HUES48 (cell line): ENCODE results near the gene SPOCK1.

ENCODE experiments used
- H3K27ac ChIP-seq: one replicate; pipeline ENCODE4 v1.7.0; 2013; ENCODE audit warnings: low read depth, low read length, inconsistent platforms
- H3K27me3 ChIP-seq: 2 replicates; pipeline ENCODE4 v1.6.1; 2013; ENCODE audit warnings: mild to moderate bottlenecking, low read length; ENCODE audit not compliant: control insufficient read depth, insufficient read depth
- H3K36me3 ChIP-seq: 2 replicates; pipeline ENCODE4 v1.6.1; 2013; ENCODE audit warnings: low read length; ENCODE audit not compliant: control insufficient read depth, insufficient read depth
- H3K4me1 ChIP-seq: 2 replicates; pipeline ENCODE4 v1.6.1; 2013; ENCODE audit warnings: mild to moderate bottlenecking, low read length; ENCODE audit not compliant: control insufficient read depth, insufficient read depth
- H3K4me3 ChIP-seq: 2 replicates; pipeline ENCODE4 v1.5.1; 2013; ENCODE audit warnings: mild to moderate bottlenecking, low read depth, low read length
- H3K9ac ChIP-seq: 2 replicates; pipeline ENCODE4 v1.6.1; 2013; ENCODE audit warnings: mild to moderate bottlenecking, low read depth, low read length, moderate library complexity
- H3K9me3 ChIP-seq: 2 replicates; pipeline ENCODE4 v1.6.1; 2013; ENCODE audit warnings: low read length; ENCODE audit not compliant: control insufficient read depth, insufficient read depth

Gene SPOCK1

DNA sequence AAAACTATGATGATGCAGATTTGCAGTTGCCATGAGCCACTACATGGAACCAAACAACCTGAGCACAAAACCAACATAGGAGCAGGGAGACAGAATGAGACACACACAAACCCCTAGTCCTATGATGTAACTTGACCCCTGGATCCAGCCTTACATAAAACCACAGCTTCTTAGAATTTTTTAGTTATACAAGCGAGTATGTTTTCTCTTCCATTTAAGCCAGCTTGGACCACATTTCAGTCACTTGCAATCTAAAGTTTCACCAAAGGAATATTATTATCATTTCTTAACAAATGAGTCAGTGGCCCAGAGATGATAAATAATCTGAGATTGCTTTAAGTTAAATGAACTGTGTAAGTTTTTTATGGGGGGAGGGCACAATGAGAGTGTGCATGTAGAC, 6.8 kb downstream of the SPOCK1 start:
- H3K27ac ChIP-seq, result no peak overlapping the region
- H3K9ac ChIP-seq, result no peak overlapping the region

DNA sequence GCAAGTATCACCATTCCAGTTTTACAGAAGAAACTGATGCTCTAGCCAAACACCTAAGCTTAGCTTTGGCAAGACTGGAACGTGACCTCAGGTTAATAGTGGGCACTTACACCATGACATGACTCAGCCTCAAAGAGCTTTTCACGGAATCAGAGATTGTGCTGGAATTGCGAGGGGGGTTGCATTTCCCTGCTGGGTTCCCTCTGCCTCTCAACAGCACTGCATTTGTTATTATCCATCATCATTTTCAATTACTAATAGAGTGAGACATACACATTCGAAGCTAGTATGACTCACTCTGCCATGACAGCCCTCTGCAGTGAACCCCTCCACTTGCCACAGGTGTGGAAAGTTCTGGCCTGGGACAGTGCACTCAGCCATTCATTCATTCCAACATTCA, 8.0 kb downstream of the SPOCK1 start:
- Histone ChIP-seq H3K27me3 (no peaks in the 10 kb centered on the region), H3K36me3 (no peaks in the 10 kb centered on the region), H3K4me3 (no peak overlapping the region), H3K4me1 (no peaks in the 10 kb centered on the region), H3K9me3 (no peaks in the 10 kb centered on the region), H3K27ac (no peak overlapping the region), H3K9ac (no peak overlapping the region)

More for the DNA sequence above, 6.8 kb downstream of the SPOCK1 start:
- Histone ChIP-seq H3K4me3 (no peak overlapping the region), H3K4me1 (no peaks in the 10 kb centered on the region), H3K27me3 (peaks cover 10% of the 10 kb centered on the region), H3K36me3 (no peaks in the 10 kb centered on the region), H3K9me3 (no peaks in the 10 kb centered on the region)

DNA sequence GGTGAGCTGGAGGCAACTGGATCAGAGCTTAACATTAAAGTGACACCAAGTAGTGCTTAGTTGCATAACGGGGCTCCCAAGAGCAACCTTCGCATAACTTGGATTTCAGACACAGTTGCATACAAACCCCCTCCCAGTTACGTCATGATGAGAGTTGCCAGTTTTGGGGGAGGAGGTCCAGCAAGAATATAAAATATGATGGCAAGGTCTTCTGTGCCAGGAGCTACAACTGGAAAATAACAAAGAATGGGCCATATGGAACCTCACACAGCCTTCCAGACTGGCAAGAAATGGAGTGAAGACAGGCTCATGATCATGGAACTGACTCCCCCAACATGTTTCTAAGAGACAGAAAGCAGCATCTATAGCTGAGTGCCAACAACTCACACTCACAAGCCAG, 8.5 kb downstream of the SPOCK1 start:
- Histone ChIP-seq H3K36me3 (no peaks in the 10 kb centered on the region), H3K9ac (no peak overlapping the region), H3K27ac (no peak overlapping the region), H3K4me1 (no peaks in the 10 kb centered on the region), H3K27me3 (no peaks in the 10 kb centered on the region), H3K4me3 (no peak overlapping the region), H3K9me3 (no peaks in the 10 kb centered on the region)

DNA sequence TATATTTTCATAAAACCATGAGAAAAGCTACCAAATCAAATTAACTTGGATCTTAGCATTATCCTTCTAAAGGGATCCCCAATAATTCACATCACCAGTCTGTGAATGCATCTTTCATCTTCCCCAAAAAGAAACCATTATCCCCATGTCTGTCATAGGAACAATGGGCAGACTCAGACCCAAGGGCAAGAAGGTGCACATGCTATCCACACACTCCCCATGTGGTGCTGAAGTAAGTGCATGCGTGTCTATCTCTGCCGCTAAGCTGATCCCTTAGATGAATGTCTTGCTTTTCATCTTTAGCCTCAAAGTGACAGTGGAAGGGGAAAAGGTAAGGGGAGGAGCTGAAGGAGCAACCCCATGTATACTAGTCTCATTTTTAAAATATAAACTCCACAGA, 10.2 kb downstream of the SPOCK1 start:
- H3K9me3 ChIP-seq, result no peaks in the 10 kb centered on the region
- H3K36me3 ChIP-seq, result no peaks in the 10 kb centered on the region
- no peak overlapping the region for H3K27ac ChIP-seq

DNA sequence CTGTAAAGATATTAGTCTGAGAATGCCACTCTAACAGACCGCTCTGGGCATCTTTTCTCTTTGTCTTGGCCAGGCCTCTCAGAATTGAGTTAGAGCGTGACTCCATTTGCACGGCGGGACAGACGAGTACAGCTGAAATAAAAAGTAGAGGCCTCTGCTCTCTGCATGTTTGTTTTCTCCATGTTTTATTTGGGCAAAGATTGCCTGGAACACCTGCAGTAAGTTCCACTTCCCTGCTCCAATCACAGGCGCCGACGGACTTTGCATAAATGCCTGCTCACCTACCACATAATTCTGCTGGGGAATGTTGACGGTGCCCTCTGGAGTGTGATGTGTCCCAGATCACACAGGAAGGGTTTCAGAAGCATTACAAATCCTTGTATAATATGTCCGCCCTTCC, 10.6 kb downstream of the SPOCK1 start:
- Histone ChIP-seq H3K27me3 (no peaks in the 10 kb centered on the region), H3K9me3 (no peaks in the 10 kb centered on the region), H3K27ac (no peak overlapping the region), H3K9ac (no peak overlapping the region), H3K4me3 (no peak overlapping the region), H3K36me3 (no peaks in the 10 kb centered on the region), H3K4me1 (no peaks in the 10 kb centered on the region)

More for the DNA sequence above, 10.2 kb downstream of the SPOCK1 start:
- no peaks in the 10 kb centered on the region for H3K27me3 ChIP-seq
- no peak overlapping the region for H3K9ac ChIP-seq
- H3K4me3 ChIP-seq, result no peak overlapping the region
- no peaks in the 10 kb centered on the region for H3K4me1 ChIP-seq

DNA sequence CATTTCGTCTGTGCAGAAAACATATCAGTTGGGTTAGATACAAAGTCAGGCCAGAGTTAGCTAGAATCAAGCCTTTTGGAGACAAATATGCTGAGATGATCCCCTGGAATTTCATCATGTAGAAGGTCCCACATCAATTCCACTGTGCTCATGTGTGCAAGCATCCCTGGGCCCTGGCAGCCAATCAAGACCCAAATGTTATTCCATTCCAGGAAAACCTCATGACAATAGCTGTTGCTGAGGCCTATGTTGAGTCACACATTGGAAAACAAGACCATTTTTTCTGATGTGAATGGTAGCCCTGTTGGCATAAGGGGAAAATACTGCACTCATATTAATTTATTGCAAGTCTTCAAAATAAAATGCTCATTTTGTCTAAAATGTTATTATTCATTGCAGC, 11.5 kb downstream of the SPOCK1 start:
- no peaks in the 10 kb centered on the region for H3K27me3 ChIP-seq
- H3K27ac ChIP-seq, result no peak overlapping the region
- H3K4me3 ChIP-seq, result no peak overlapping the region
- H3K36me3 ChIP-seq, result no peaks in the 10 kb centered on the region
- H3K9ac ChIP-seq, result no peak overlapping the region
- no peaks in the 10 kb centered on the region for H3K4me1 ChIP-seq
- no peaks in the 10 kb centered on the region for H3K9me3 ChIP-seq

DNA sequence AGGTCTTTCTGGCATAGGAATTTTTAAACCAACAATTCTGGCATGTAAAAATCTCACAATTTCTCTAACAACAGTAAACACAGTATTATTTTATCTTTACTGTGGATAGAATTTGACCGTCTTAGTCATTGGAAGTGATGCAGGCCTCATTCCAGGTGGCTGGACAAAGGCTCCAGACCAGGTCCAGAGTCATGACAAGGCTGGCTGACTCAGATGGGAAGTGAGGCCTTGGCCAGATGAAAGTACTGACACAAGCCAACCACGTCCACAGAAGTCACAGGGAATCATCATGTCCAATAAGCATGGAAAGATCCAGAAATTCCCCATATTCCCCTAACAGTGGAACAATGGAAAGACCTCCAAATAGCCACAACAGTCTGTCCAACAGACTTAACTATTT, 12.4 kb downstream of the SPOCK1 start:
- Histone ChIP-seq H3K4me1 (no peaks in the 10 kb centered on the region), H3K9ac (no peak overlapping the region), H3K4me3 (no peak overlapping the region), H3K27ac (no peak overlapping the region), H3K27me3 (no peaks in the 10 kb centered on the region), H3K36me3 (no peaks in the 10 kb centered on the region), H3K9me3 (no peaks in the 10 kb centered on the region)

DNA sequence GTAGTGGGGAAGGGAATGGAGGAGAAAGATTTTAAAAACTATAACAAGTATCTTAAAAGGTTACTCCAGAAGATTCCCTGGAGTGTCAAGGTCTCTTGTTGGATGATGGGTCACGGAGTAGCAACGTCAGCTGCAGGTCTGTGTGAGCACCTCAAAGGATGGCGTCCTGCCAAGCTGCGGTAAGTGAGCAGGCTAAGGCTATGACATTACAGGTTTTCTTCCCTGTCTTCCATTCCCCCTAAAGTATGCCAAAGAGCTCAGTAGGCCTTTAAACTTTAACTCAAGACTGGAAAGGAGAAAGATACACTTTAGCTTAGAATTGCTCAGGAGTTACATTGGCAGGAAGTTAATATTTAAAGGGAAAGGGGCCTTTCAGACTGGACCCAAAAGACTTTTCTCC, 17.5 kb downstream of the SPOCK1 start:
- no peak overlapping the region for H3K27ac ChIP-seq
- no peaks in the 10 kb centered on the region for H3K4me1 ChIP-seq
- H3K4me3 ChIP-seq, result no peak overlapping the region

DNA sequence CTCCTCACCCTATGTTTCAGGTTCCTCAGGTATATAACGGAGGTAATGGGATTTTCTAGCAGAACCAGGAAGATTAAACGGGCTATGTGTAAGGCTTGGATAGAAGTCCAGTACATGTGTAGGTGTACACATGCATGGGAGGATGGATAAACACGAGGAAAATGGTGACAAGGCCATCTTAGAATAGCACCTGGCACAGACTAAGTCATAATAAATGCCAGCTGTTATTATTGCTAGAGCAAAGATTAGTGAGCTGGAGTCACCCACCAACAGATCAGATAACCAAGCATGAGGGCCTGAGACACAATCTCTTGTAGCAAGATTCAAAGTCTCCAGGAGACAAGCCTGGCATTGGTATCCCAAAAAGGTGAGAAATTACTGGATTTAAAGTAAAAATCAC, 21.1 kb downstream of the SPOCK1 start:
- no peaks in the 10 kb centered on the region for H3K4me1 ChIP-seq
- H3K27me3 ChIP-seq, result no peaks in the 10 kb centered on the region
- H3K36me3 ChIP-seq, result no peaks in the 10 kb centered on the region
- H3K9me3 ChIP-seq, result no peaks in the 10 kb centered on the region
- H3K4me3 ChIP-seq, result no peak overlapping the region
- no peak overlapping the region for H3K9ac ChIP-seq
- no peak overlapping the region for H3K27ac ChIP-seq

More for the DNA sequence above, 17.5 kb downstream of the SPOCK1 start:
- Histone ChIP-seq H3K9me3 (no peaks in the 10 kb centered on the region), H3K27me3 (no peaks in the 10 kb centered on the region), H3K36me3 (no peaks in the 10 kb centered on the region), H3K9ac (no peak overlapping the region)

DNA sequence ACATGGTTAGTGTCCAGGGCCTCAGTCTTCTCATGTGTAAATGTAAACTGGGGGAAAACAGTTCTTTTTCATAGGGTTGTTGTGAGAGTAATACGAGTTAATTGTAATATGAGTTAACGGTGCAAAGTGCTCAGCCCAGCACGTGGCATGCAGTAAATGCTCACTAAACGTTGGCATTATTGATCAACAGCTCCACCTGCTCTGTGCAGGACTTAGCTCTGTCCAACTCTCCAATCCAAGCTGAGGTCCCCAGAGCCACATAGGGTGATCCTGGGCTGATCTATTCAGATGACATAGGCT, 28.3 kb downstream of the SPOCK1 start:
- Histone ChIP-seq H3K4me1 (no peaks in the 10 kb centered on the region), H3K36me3 (no peaks in the 10 kb centered on the region), H3K9ac (no peak overlapping the region), H3K27ac (no peak overlapping the region), H3K4me3 (no peak overlapping the region), H3K27me3 (no peaks in the 10 kb centered on the region), H3K9me3 (no peaks in the 10 kb centered on the region)

DNA sequence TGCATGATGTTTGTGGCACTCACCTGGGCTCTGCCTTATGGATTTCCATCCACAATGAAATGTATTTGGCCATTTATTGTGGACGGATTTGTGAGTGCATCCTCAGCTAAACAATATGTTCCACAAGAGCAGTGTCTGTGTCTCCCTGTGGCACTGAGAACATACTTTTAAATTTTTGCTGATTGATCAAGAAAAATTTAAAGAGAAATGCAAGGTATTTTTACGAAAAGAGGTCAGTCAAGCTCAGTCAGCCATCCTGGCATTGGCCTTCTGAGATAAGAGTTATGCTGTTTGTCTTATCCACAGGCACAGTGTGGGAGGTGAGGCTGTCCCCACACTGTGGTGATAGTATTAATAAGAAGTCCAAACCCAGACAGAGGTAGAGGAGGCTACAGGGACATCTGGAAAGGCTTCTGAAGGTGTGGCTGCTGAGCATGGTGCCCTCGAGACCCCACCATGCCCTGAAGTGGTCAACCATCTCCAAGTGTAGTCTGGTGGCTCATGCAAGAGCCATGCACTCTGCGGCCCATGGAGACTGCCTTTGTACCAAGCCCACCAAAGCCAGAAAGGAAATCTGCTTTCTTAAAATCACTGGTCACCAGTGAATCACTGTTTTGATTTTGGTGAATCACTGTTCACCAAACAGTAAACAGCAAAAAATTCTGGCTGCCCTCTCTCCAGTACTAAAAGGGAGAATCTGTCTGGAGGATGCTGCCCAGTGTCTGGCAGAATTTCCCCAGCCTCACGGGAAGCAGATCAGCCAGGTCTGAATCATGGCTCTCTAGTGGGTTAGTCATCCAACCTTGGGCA, 28.8 kb downstream of the SPOCK1 start:
- no peak overlapping the region for H3K27ac ChIP-seq
- no peak overlapping the region for H3K9ac ChIP-seq
- H3K9me3 ChIP-seq, result no peaks in the 10 kb centered on the region

More for the DNA sequence above, 28.8 kb downstream of the SPOCK1 start:
- Histone ChIP-seq H3K27me3 (no peaks in the 10 kb centered on the region), H3K4me3 (no peak overlapping the region), H3K4me1 (no peaks in the 10 kb centered on the region), H3K36me3 (no peaks in the 10 kb centered on the region)
